CD1c-positive myeloid dendritic cell (primary cell): Measurements from ENCODE around the gene OSBP2.
"Not testable (repeated sequence)": the region's sequence is repeated elsewhere in the genome, so short reads cannot be mapped to it uniquely, and the experiment has no call there.

Experiments used
- DNase-seq: peaks from one replicate; pipeline ENCODE4 v3.0.0-alpha.2; 2016; ENCODE audit errors: extremely low spot score

OSBP2 gene

DNA sequence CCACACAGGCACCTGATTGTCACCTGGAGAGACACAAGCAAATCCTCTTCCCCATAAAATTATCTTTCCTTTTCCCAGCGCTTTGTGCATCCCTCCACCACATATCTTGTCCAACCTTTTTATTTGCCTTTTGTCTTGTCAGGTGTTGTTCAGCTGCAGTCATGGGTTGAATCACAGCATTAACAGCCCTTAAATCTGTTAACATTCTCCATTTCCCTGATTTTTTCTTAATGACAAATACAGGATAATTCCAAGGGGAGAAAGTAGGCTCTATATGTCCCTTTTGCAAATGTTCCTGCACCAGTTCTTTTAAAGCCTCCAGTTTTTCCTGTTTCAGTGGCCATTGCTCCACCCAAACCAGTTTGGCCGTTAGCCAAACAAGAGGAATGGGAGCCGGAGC is 18.1 kb upstream of the OSBP2 start:
- not testable (repeated sequence) for DNase-seq

DNA sequence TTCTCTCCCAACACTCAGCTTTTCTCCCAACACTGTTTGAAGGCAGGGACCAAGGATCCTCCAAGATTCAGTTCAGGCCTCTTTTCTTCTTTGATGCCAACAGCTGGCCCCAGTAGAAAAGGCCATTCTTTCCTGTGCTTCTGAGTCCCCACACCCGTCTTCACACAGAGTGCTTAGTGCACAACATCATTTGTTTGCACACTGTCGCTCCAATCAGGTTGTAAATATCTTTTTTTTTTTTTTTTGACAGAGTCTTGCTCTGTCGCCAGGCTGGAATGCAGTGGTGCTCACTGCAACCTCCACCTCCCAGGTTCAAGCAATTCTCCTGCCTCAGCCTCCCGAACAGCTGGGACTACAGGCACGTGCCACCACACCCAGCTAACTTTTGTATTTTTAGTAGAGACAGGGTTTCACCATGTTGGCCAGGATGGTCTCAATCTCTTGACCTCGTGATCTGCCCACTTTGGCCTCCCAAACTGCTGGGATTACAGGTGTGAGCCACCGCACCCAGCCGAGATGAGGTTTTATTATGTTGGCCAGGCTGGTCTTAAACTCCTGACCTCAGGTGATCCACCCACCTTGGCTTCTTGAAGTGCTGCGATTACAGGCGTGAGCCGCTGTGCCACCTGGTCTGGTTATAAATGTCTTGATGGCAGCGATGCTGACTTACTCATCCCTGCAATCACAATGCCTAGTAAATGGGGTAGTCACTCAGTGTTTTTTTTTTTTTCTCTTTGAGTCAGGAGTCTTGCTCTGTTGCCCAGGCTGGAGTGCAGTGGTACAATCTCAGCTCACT is 14.6 kb upstream of the OSBP2 start:
- DNase-seq, result not testable (repeated sequence)

- DNase-seq, result peak; percentile 51
Measured at GRCh38 chr22:30680991-30681770, 13.5 kb upstream of the OSBP2 start.

GRCh38 chr22:30681831-30682230 is 12.8 kb upstream of the OSBP2 start:
- no peak for DNase-seq

GRCh38 chr22:30685178-30685577 is 9.5 kb upstream of the OSBP2 start:
- no peak for DNase-seq

- DNase-seq, result no peak
Measured at GRCh38 chr22:30687358-30687757, 7.3 kb upstream of the OSBP2 start.

- DNase-seq, result no peak
Measured at GRCh38 chr22:30689622-30690021, 5.1 kb upstream of the OSBP2 start.

- no peak for DNase-seq
Measured at GRCh38 chr22:30691204-30691603, 3.5 kb upstream of the OSBP2 start.

DNA sequence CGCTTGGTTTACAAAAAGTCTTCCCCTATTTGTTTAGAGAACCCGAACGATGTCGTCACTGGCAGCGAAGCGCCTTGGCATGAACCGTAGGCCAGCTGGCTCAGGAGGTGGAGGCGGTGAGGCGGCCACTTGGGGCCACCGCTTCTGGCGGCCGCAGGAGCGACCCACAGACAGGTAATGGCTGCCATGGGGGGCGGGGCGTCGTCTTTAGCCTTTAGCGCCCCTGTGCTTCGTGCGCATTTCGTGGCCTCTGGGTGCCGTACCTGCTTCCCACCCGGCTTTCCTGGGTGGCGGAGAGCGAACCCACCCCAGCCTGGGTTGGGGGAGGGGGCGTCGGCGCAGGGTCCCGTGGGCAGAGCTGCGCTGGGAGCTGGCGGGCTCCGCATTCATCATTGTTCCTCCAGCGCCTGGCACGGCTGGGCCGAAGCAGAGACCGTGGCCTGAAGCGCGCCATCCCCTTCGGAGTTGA is 469 bp upstream of the OSBP2 start:
- DNase-seq, result peak; percentile 51

GRCh38 chr22:30695351-30695851 is 727 bp downstream of the OSBP2 start:
- no peak for DNase-seq

GRCh38 chr22:30695871-30696655 is 1.4 kb downstream of the OSBP2 start:
- DNase-seq, result no peak

GRCh38 chr22:30697975-30698374 is 3.3 kb downstream of the OSBP2 start:
- DNase-seq, result no peak

DNA sequence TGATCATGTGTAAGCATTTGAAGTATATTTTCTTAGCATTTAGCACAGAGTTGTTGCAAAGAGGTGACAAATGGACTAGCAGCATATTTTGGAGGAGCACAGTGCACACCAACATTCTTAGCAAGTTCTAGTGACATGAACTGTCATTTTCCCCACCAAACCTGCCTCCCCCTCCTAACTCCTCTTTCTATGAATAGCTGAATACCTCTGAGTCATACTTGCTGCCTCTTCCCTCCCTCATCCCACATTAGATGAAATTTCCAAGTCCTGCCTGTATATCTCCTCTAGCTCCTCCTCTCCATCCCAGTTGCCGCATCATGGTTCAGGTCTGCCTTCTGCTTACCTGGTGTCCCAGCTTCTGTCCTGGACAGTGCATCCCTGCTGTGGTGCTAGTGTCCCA is 7.2 kb downstream of the OSBP2 start:
- no peak for DNase-seq

- DNase-seq, result no peak
Measured at GRCh38 chr22:30702856-30703255, 8.2 kb downstream of the OSBP2 start.

- no peak for DNase-seq
Measured at GRCh38 chr22:30704978-30705377, 10.3 kb downstream of the OSBP2 start.

DNA sequence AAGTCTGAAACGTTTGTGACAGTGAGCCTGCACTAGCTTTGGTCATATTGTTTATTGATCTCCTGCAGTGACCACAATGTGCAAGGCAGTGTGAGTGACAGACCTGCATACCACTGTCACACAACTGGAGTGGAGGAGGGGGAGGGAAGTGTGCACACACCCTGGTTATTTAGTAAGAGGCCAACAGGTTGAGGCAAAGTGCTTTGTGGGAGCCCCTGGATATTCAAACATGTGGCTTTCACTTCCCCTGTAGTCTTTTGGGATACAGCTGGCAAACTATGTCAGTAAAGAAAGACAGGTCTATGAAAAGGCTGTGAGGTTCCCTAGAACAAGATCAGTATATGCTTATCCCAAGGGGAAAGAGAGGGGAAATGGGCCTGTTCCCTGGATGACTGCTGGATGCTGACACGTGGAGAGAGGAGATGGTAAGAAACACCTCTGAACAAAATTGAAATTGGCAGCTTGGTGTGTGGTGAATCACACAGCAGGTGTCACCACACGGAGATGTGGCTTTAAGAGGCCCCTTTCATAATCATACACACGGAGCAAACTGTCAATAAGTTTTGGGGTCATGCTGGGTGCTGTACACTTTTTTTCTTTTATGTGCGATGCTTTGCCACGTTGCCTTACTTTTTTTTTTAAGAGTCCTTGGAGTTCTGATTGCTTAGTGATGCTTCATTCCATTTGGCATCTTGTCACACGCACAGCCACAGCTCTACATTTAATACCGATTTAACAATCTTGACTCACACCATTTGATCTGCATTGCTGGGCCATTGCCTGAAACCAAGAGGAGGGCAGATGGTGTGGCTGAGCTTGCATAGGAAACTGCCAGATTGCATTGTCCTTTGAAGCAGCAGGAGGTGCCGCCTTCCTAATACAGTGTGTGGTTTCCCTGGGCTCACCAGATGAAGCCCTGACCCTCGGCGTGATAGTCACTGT is 11.3 kb downstream of the OSBP2 start:
- DNase-seq, result no peak

DNA sequence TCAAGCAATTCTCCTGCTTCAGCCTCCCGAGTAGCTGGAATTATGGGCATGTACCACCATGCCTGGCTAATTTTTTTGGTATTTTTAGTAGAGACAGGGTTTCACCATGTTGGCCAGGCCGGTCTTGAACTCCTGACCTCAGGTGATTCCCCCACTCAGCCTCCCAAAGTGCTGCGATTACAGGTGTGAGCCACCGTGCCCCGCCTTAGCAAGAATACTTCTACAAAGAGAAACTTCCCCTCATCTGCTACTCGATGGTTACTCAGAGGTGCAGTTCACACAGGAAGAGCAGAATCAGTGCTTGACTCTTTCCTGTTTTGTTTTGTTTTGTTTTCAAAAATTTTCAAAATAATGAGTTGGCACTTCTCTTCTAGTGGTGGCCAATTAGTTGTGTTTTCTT is 15.3 kb downstream of the OSBP2 start:
- not testable (repeated sequence) for DNase-seq

- no peak for DNase-seq
Measured at GRCh38 chr22:30712094-30712493, 17.4 kb downstream of the OSBP2 start.

DNA sequence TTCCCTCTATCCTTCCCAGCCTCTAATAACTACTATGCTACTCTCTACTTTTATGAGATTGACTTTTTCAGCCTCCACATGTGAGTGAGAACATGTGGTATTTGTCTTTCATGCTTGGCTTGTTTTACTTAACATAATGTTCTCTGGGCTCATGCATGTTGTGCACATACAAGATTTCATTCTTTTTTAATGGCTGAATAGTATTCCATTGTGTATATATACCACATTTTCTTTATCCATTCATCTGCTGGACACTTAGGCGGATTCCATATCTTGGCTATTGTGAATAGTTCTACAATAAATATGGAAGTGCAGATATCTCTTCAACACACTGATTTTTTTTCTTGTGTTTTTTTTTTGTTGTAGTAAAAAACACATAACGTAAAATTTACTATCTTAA is 19.4 kb downstream of the OSBP2 start:
- no peak for DNase-seq

DNA sequence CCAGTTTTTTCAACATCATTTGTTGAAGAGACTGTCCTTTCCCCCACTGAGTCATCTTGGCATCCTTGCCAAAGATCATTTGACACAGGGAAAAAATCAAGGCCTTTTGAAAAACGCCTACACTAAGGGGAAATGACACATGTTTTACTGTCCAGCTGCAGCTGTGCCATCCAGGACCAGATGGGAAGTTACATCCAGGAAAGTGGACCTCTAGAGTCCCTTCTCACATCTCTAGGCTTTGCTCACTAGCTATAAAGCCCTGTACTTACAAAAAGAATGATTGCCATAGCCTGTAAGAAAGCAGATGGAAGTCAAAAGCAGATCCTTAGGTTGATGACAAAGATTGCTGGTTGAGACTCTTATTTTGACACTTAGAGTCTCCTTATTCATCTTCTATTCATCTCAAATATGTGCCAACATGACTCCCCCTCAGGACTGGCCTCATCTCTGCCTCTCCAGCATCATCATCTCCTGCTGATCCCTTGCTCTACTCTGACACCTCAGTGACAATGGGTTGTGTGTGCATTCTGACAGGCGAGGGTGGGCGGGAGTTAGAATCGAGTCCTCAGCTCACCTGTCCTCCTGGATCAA is 22.8 kb downstream of the OSBP2 start:
- peak; percentile 70 for DNase-seq

DNA sequence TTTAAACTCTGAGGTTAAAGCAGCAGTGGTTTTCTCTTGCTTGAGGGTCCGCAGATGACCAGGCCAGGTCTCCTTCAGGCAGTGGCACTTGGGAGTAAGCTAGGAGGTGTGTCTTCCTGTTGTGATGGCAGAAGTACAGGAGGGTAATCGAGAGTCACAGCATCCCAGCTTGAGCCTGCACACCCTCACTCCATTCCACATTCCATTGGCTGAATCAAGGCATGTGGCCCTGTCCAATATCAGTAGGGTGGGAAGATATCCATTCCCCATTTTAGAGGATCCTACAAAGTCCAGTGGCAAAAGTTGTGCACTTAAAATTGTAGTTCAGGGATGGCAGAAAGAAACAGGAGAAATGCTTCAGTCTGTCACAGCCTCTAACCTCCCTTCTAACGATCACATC is 23.3 kb downstream of the OSBP2 start:
- no peak for DNase-seq
